Kidney (tissue), 14 donors: Measurements from ENCODE around the gene HOXC9. TPM values are rescaled to one million over a fixed set of nuclear protein-coding genes. Genes with fewer than 3 reads are reported as not detected.
"Not testable (repeated sequence)": the region's sequence is repeated elsewhere in the genome, so short reads cannot be mapped to it uniquely, and the experiment has no call there.

Source experiments
- DNase-seq, 5 donors: peaks; one replicate each; pipeline ENCODE4 v3.0.0-alpha.2; 2013 to 2020
- FAIRE-seq: peaks from 2 replicates; lab custom pipeline; 2012; peaks lifted over from hg19 to GRCh38; lab: Jason Lieb, UNC
- H3K27ac ChIP-seq, 2 donors: one replicate each; pipeline ENCODE4 v1.7.0; 2013; ENCODE audit warnings: low read depth in 2 of 2, low read length in 2 of 2, inconsistent platforms in 1 of 2
- H3K27me3 ChIP-seq: one replicate; pipeline ENCODE4 v1.7.1; 2013; ENCODE audit warnings: low read length, inconsistent platforms; ENCODE audit not compliant: control insufficient read depth, insufficient read depth
- H3K36me3 ChIP-seq, 3 donors: one replicate each; pipeline versions ENCODE4 v1.7.0 to v1.7.1; 2013; ENCODE audit warnings: low read length in 3 of 3, control low read depth in 1 of 3, inconsistent platforms in 1 of 3; ENCODE audit not compliant: insufficient read depth in 3 of 3, control insufficient read depth in 2 of 3
- H3K4me1 ChIP-seq, 3 donors: one replicate each; pipeline versions ENCODE4 v1.7.0 to v1.7.1; 2013; ENCODE audit warnings: low read length in 3 of 3, inconsistent platforms in 1 of 3, low read depth in 1 of 3; ENCODE audit not compliant: control insufficient read depth in 2 of 3, insufficient read depth in 2 of 3
- H3K4me3 ChIP-seq, 3 donors: one replicate each; pipeline versions ENCODE4 v1.7.0 to v1.8.1; 2013; ENCODE audit warnings: low read length in 3 of 3, control low read depth in 1 of 3, inconsistent platforms in 1 of 3
- H3K9ac ChIP-seq, 3 donors: one replicate each; pipeline versions ENCODE4 v1.7.0 to v1.7.1; 2013; ENCODE audit warnings: low read length in 3 of 3, control low read depth in 1 of 3, inconsistent platforms in 1 of 3
- H3K9me3 ChIP-seq, 3 donors: one replicate each; pipeline versions ENCODE4 v1.7.0 to v1.7.1; 2013; ENCODE audit warnings: low read length in 3 of 3, control low read depth in 1 of 3, inconsistent platforms in 1 of 3; ENCODE audit not compliant: control insufficient read depth in 2 of 3, insufficient read depth in 1 of 3
- CTCF ChIP-seq: IDR thresholded peaks from 3 replicates; pipeline ENCODE4 v1.5.1; 2012; ENCODE audit warnings: mild to moderate bottlenecking, moderate library complexity, borderline replicate concordance; ENCODE audit not compliant: insufficient read depth; ENCODE audit errors: extremely low read depth
- intact Hi-C: fragments of 100-400 bp; cut with DNase I; formaldehyde crosslinking; loops from one replicate; pipeline ENCODE4 v1.11.1; 2022
- polyA plus RNA-seq: library from polyadenylated mRNA; stranded (reverse); fragments of 350-450 nt; fragmentation: Illumina TruSeq; extraction: RNeasy Lipid Tissue Mini Kit (QIAGEN cat#74804); gene quantifications from one replicate; pipeline ENCODE4 v1.2.3, GENCODE V29; 2014; ENCODE audit warnings: low read depth, low replicate concordance; ENCODE audit not compliant: insufficient read depth
- total RNA-seq: library from RNA; stranded (reverse); fragmentation: NEBNext Ultra II Directional; extraction: Animal tissue kit (Norgen Biotek cat#: 25700); gene quantifications from one replicate; pipeline ENCODE4 v1.2.1, GENCODE V29; 2021
- donor health status: control.
- donor health status: control.
- donor health status: control.
- donor health status: control.
- donor health status: control.
- donor health status: DM: yes; HTN: yes; CAD: no.
- donor health status: Normal renal cell carcinoma (clear cell type).

The HOXC9 gene
- total and polyA plus RNA-seq, 2 donors from 2014 or later, result 11.7 to 16.5 TPM

DNA sequence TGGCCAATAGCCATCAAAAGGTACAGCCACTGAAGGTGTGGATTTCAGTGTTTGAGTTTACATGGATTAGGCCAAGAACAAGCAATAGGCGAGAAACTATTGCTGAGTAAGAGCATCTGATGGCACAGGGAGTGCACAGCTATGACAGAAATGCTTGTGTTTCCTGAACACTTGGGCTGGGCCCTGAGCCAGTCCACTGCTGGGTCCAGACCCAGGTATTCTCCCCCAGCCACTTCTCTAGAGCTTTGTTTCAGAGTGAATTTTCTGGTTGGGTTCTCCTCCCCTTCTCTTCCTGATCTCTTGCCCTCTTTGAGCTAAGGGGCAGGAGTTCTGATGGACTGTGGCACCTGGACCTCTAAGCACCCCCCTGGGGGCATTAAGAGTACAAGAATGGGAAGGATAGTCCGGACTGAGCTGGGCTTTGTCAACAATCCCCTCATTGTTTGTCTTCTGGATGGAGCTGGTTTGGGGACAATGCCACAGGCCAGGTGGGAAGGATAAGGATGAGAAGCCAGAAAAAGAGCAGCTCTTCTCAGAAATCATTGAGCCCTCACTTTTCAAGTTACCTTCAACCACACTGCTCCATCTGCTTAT is 41.2 kb downstream of the HOXC9 start:
- DNase-seq, result no peak
- H3K27ac ChIP-seq, result no peak overlapping the region
- H3K9ac ChIP-seq, result no peak overlapping the region
- H3K4me1 ChIP-seq, result peaks cover 14 to 37% (median 35%) of the 10 kb centered on the region in 3 donors
- no peaks in the 10 kb centered on the region for H3K36me3 ChIP-seq
- FAIRE-seq, result no peak
- H3K9me3 ChIP-seq, result no peaks in the 10 kb centered on the region
- H3K4me3 ChIP-seq, result no peak overlapping the region
- intact Hi-C loops, result no loop called here
- TF ChIP-seq CTCF, result no peak
- H3K27me3 ChIP-seq, result peaks cover 2% of the 10 kb centered on the region

- FAIRE-seq, intact Hi-C loops, DNase-seq, H3K9me3 ChIP-seq, H3K4me3 ChIP-seq, H3K36me3 ChIP-seq, H3K9ac ChIP-seq, H3K27me3 ChIP-seq, H3K27ac ChIP-seq: not testable (repeated sequence)
- H3K4me1 ChIP-seq, result peaks cover 14 to 30% (median 30%) of the 10 kb centered on the region in 3 donors
Observed at GRCh38 chr12:54042033-54042432, 42.1 kb downstream of the HOXC9 start.

DNA sequence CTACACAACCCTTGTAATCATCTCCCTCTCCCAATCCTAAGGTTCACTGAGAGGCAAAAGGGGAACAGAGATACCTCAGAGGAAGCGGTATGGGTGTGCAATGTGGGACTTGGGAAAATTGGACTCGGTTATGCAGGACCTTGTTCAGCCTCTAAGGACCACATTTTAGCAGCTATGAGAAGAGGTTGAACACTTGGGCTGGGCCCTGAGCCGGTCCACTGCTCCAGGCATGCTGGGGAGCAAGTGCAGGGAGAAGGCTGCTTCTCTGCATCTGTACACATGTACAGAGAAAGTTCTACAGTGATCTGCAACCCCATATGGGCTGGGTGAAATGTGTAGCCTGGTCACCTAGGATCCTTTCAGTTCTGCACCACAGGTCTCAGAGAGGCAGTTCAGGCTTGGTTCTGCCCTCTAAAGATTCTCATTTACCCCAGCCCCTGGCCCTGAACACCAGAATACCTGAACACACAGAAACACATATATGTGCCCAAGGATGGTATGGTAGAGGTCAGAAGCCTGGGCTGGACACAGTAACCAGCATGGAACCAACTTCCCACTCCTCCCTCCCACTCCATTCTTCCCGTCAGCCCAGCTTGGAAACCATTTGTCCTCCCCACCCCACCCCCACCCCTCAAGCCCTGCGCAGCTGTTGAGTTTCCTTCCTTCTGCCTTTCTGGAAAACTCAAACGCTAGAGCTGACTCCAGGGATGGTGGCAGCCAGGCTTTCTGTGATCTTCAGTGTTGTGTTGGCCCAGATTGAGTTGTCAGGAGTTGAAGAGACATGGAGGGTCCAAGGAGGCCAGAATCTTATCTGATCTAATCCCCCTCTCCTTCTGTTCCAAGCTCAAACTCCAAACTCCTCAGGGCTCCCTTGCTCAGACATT is 43.3 kb downstream of the HOXC9 start:
- no peak for TF ChIP-seq CTCF
- no peak for FAIRE-seq
- no peaks in the 10 kb centered on the region for H3K36me3 ChIP-seq
- H3K4me1 ChIP-seq, result peaks cover 14 to 27% (median 24%) of the 10 kb centered on the region in 3 donors
- intact Hi-C loops, result no loop called here
- H3K27ac ChIP-seq, result peak overlapping the region; percentile 43 to 51
- peak in 4 of 5 donors; percentile 60 to 88 (median 71) for DNase-seq
- H3K9ac ChIP-seq, result no peak overlapping the region
- H3K27me3 ChIP-seq, result peaks cover 4% of the 10 kb centered on the region
- no peaks in the 10 kb centered on the region for H3K9me3 ChIP-seq
- H3K4me3 ChIP-seq, result peak overlapping the region in 1 of 3 donors; percentile 11
